ENCODE results near the gene SERPINC1. TPM values are rescaled to one million over a fixed set of nuclear protein-coding genes. Genes with fewer than 3 reads are reported as not detected.

SERPINC1 gene
- total and polyA plus RNA-seq, 2 of the 13 experiments (the other 11 are each of a cell fraction or from before 2014, with no cell fraction given): 142 to 205 TPM

DNA sequence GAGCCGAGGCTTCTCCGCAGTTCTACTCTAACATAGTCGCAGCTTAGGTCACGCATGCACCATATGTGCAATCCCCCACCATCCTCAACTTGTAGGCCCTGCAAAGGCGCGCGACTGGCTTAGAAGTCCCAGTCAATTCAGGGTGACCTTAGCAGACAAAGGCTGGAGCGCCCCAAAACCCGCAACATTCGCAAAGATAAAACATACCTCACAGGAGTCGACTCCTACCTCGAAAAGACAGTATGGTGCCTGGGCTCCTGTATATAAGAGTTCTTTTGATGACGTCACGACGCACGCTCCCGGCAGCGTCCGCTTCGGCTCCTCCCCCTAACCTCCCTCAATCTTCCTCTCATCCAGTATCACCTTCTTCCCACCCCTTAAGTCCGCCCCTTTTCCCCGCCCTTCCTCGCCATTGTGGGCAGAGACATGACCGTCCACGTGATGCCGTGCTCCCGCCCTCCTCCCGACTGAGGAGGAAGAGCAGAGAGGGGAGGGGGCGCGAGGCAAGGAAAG lies 49.3 kb downstream of the SERPINC1 start, which contains the start of gene GAS5 (continued):
- TF ChIP-seq TBX3 (IDR thresholded peaks at IDR 0.05; ENCODE audit: borderline replicate concordance): peak; percentile 30; the same call in 1 of the 2 replicates
- TF ChIP-seq ELF1 (CRISPR knock-in tag; IDR thresholded peaks at IDR 0.05): peak; percentile 67; the same call in 1 of the 2 replicates
- no peak for TF ChIP-seq HNRNPH1 (optimal IDR thresholded peaks at IDR 0.05; ENCODE audit: low read depth, low read length)
- 0 out of 2 replicates have a peak, but pooled peaks have one; percentile 49 for TF ChIP-seq ZNF777 (CRISPR knock-in tag; IDR thresholded peaks at IDR 0.05)
- TF ChIP-seq MAFK (conservative IDR thresholded peaks at IDR 0.05 in 1 of 2, IDR thresholded peaks at IDR 0.05 in 1 of 2; ENCODE audit: low read length in 2 of 2): no peak
- TF ChIP-seq, protein P1, sequence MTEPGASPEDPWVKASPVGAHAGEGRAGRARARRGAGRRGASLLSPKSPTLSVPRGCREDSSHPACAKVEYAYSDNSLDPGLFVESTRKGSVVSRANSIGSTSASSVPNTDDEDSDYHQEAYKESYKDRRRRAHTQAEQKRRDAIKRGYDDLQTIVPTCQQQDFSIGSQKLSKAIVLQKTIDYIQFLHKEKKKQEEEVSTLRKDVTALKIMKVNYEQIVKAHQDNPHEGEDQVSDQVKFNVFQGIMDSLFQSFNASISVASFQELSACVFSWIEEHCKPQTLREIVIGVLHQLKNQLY (CRISPR knock-in tag; IDR thresholded peaks at IDR 0.05): peak; percentile 22; the same call in 1 of the 2 replicates
- no peak for TF ChIP-seq SYNCRIP (IDR thresholded peaks at IDR 0.05; ENCODE audit: insufficient read depth, low read depth, low read length)
- TF ChIP-seq, protein P2, sequence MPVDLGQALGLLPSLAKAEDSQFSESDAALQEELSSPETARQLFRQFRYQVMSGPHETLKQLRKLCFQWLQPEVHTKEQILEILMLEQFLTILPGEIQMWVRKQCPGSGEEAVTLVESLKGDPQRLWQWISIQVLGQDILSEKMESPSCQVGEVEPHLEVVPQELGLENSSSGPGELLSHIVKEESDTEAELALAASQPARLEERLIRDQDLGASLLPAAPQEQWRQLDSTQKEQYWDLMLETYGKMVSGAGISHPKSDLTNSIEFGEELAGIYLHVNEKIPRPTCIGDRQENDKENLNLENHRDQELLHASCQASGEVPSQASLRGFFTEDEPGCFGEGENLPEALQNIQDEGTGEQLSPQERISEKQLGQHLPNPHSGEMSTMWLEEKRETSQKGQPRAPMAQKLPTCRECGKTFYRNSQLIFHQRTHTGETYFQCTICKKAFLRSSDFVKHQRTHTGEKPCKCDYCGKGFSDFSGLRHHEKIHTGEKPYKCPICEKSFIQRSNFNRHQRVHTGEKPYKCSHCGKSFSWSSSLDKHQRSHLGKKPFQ (CRISPR knock-in tag; IDR thresholded peaks at IDR 0.05; ENCODE audit: insufficient replicate concordance): peak; percentile 1
- TF ChIP-seq ZNF3 (CRISPR knock-in tag; IDR thresholded peaks at IDR 0.05): no peak
- no peak for TF ChIP-seq GABPA (IDR thresholded peaks at IDR 0.05; ENCODE audit: low read depth, low read length)
- TF ChIP-seq GABPA (CRISPR knock-in tag; IDR thresholded peaks at IDR 0.05; ENCODE audit: low read depth): no peak
- TF ChIP-seq MXD4 (CRISPR knock-in tag; IDR thresholded peaks at IDR 0.05): peak; percentile 86
- TF ChIP-seq ZNF251 (CRISPR knock-in tag; IDR thresholded peaks at IDR 0.05): no peak
- TF ChIP-seq ZNF792 (CRISPR knock-in tag; IDR thresholded peaks at IDR 0.05): no peak
- TF ChIP-seq, protein P3, sequence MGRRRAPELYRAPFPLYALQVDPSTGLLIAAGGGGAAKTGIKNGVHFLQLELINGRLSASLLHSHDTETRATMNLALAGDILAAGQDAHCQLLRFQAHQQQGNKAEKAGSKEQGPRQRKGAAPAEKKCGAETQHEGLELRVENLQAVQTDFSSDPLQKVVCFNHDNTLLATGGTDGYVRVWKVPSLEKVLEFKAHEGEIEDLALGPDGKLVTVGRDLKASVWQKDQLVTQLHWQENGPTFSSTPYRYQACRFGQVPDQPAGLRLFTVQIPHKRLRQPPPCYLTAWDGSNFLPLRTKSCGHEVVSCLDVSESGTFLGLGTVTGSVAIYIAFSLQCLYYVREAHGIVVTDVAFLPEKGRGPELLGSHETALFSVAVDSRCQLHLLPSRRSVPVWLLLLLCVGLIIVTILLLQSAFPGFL (CRISPR knock-in tag; IDR thresholded peaks at IDR 0.05): no peak
- TF ChIP-seq ZSCAN31 (CRISPR knock-in tag; IDR thresholded peaks at IDR 0.05; ENCODE audit: low read depth): peak; percentile 86
- TF ChIP-seq, protein P4, sequence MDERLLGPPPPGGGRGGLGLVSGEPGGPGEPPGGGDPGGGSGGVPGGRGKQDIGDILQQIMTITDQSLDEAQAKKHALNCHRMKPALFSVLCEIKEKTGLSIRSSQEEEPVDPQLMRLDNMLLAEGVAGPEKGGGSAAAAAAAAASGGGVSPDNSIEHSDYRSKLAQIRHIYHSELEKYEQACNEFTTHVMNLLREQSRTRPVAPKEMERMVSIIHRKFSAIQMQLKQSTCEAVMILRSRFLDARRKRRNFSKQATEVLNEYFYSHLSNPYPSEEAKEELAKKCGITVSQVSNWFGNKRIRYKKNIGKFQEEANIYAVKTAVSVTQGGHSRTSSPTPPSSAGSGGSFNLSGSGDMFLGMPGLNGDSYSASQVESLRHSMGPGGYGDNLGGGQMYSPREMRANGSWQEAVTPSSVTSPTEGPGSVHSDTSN (CRISPR knock-in tag; IDR thresholded peaks at IDR 0.05): no peak; the same call in 1 of the 2 replicates
- TF ChIP-seq, protein P5, sequence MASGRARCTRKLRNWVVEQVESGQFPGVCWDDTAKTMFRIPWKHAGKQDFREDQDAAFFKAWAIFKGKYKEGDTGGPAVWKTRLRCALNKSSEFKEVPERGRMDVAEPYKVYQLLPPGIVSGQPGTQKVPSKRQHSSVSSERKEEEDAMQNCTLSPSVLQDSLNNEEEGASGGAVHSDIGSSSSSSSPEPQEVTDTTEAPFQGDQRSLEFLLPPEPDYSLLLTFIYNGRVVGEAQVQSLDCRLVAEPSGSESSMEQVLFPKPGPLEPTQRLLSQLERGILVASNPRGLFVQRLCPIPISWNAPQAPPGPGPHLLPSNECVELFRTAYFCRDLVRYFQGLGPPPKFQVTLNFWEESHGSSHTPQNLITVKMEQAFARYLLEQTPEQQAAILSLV (CRISPR knock-in tag; IDR thresholded peaks at IDR 0.05; ENCODE audit: borderline replicate concordance): peak; percentile 82; the same call in 1 of the 2 replicates
- TF ChIP-seq TCF7 (IDR thresholded peaks at IDR 0.05; ENCODE audit: low read depth): no peak; the same call in 1 of the 2 replicates
- no peak for TF ChIP-seq ARNT (IDR thresholded peaks at IDR 0.05)
- no peak for TF ChIP-seq TMF1 (CRISPR knock-in tag; IDR thresholded peaks at IDR 0.05; ENCODE audit: low read depth)

All from HepG2 (cell line).